ENCODE data around the gene COL9A3.

Gene COL9A3

DNA sequence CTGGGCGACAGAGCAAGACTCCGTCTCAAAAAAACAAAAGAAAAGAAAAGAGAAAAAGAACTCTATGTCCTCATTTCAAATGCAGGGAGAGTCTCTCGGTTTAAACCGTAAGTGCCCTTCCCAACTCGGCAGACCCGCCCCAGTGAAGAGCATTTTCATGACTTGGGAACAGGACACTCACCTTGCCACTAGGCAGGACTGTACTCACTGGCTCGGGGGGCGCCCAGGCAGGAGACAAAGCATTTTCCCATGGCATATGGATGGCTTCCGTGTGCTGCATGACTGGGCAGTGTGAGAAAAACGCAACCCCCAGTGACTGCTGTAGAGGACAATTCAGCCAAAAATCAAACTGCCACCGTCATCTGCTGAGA is 44.2 kb upstream of the COL9A3 start:
- TF ChIP-seq, protein P1, sequence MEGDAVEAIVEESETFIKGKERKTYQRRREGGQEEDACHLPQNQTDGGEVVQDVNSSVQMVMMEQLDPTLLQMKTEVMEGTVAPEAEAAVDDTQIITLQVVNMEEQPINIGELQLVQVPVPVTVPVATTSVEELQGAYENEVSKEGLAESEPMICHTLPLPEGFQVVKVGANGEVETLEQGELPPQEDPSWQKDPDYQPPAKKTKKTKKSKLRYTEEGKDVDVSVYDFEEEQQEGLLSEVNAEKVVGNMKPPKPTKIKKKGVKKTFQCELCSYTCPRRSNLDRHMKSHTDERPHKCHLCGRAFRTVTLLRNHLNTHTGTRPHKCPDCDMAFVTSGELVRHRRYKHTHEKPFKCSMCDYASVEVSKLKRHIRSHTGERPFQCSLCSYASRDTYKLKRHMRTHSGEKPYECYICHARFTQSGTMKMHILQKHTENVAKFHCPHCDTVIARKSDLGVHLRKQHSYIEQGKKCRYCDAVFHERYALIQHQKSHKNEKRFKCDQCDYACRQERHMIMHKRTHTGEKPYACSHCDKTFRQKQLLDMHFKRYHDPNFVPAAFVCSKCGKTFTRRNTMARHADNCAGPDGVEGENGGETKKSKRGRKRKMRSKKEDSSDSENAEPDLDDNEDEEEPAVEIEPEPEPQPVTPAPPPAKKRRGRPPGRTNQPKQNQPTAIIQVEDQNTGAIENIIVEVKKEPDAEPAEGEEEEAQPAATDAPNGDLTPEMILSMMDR (conservative IDR thresholded peaks at IDR 0.05; ENCODE audit: low read depth, low read length) = no peak
- Histone ChIP-seq H3K4me3 (IDR thresholded peaks at IDR 0.05; ENCODE audit: insufficient read depth, low read depth, low read length) (no peak overlapping the region), H3K9ac (no peak overlapping the region), H3K4me1 (ENCODE audit: low read depth, poor library complexity, severe bottlenecking) (no peaks in the 10 kb centered on the region), H3K27me3 (ENCODE audit: insufficient read depth, low read depth) (peaks cover 97% of the 10 kb centered on the region), H3K79me2 (ENCODE audit: insufficient read depth, low read depth) (no peaks in the 10 kb centered on the region), H3K36me3 (ENCODE audit: insufficient read depth) (no peaks in the 10 kb centered on the region), H3K4me2 (no peak overlapping the region), H4K20me1 (ENCODE audit: insufficient read depth) (no peaks in the 10 kb centered on the region), H2AFZ (ENCODE audit: low read depth) (no peak overlapping the region), H3K27ac (no peak overlapping the region)

DNA sequence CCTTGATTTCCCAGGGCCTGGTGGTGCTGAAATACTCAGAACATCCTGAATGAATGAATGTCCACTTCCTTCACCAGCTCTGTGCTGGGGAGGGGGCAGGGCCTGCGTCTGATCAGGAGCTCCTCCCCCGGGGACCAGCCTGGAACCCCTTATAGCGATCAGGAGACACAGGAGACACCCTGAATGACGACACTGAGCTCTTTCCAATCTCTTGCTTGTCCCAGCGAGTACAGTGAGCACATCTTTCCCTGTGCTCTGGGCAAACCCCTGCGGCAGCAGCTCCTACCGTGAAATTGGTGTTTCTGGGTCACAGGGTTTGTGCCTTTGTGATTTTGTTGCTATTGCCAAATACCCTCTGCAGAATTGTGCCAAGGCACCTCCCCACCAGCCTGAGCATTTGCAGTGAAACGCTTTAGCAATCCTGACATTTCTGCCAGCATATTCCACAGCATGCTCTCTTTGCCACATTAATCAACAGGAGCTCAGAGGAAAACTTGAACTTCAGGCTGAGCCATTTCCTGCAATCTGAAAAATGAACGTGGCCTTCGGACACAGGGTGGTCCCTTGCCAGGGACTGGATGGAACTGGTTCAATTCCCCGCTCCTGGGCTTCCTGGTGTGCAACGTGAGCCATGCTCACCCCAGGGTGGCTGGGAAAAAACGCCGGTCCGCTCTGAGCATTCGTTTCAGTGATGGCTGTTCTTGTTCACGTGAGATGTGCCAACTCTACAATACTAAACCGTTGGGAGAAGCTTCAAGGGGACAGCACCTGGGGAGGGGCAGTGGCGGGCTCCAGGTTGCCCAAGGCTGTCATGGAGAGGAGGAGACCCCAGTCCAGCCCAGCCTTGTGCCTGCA is 43.6 kb upstream of the COL9A3 start:
- Histone ChIP-seq H3K9ac (no peak overlapping the region), H2AFZ (ENCODE audit: low read depth) (no peak overlapping the region)

DNA sequence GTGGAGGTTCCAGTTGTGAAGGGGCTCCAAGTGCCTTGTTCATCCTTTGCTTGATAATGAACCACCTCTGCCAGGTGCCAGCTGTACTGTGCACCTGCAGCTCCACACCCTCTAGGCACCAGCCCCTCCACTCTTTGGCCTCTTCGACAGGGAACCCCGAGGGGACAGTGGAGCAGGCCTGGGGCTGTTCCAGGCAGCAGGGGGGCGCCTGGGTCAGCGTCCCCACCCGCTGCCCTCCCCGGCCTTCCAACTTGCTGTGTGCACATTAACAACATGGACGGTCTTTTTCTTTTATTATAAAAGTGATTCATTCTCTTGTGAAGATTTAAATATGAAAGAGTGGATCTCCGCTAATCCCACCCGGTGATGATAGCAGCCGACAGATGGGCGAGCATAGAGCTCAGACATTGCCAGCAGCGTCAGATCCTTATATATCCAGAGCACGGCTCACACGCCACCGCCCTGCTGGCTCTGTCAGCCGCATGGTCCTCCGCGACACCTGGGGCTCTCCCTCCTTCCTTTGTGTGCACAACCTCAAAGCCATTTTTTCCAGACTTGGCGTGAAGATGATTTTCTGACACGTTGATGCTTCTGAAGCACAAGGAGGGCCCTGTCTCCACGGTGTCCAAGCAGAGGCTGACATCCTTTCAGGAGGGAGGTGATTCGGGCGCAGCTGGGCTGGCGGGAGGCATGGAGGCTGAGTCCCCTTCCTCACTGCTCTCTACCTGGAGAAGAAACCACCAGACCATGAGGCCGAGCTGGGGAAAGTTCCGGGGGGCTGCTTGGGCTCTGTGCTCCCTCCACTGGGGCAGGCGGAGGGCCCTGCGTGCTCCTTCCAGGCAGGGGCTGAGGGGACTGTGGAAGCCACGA is 42.8 kb upstream of the COL9A3 start:
- Histone ChIP-seq H3K4me1 (ENCODE audit: low read depth, poor library complexity, severe bottlenecking) (no peaks in the 10 kb centered on the region), H3K9ac (no peak overlapping the region), H3K36me3 (ENCODE audit: insufficient read depth) (no peaks in the 10 kb centered on the region), H3K79me2 (ENCODE audit: insufficient read depth, low read depth) (no peaks in the 10 kb centered on the region), H3K4me3 (IDR thresholded peaks at IDR 0.05; ENCODE audit: insufficient read depth, low read depth, low read length) (no peak overlapping the region), H3K27me3 (ENCODE audit: insufficient read depth, low read depth) (peaks cover 91% of the 10 kb centered on the region), H3K4me2 (no peak overlapping the region), H3K27ac (no peak overlapping the region), H4K20me1 (ENCODE audit: insufficient read depth) (no peaks in the 10 kb centered on the region), H2AFZ (ENCODE audit: low read depth) (no peak overlapping the region)
- TF ChIP-seq, protein P1 (conservative IDR thresholded peaks at IDR 0.05; ENCODE audit: low read depth, low read length) = no peak

More for the DNA sequence above, 43.6 kb upstream of the COL9A3 start:
- Histone ChIP-seq H3K4me3 (IDR thresholded peaks at IDR 0.05; ENCODE audit: insufficient read depth, low read depth, low read length) (no peak overlapping the region), H3K4me1 (ENCODE audit: low read depth, poor library complexity, severe bottlenecking) (no peaks in the 10 kb centered on the region), H3K36me3 (ENCODE audit: insufficient read depth) (no peaks in the 10 kb centered on the region), H3K27ac (no peak overlapping the region), H3K4me2 (no peak overlapping the region), H4K20me1 (ENCODE audit: insufficient read depth) (no peaks in the 10 kb centered on the region), H3K27me3 (ENCODE audit: insufficient read depth, low read depth) (peaks cover 92% of the 10 kb centered on the region), H3K79me2 (ENCODE audit: insufficient read depth, low read depth) (no peaks in the 10 kb centered on the region)
- TF ChIP-seq, protein P1 (conservative IDR thresholded peaks at IDR 0.05; ENCODE audit: low read depth, low read length) = no peak

DNA sequence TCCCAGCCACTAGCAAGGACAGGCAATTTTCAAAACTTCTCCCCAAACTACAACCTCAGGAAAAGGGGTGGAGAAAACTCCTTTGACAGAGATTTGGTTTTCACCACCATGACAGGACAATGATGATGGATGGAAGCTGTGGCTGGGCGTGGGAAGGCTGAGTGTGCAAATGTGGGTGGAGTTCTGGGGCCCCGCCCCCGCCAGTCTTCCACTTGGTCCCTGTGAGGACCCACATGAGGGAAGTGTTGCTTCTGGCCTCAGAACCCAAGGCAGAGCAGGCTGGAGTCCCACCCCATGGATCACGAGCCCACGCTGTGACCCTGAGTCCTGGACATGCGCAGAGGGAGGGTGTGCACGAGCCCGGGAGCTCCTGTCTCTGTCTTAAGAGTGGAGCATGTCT is 42.1 kb upstream of the COL9A3 start:
- H3K27me3 ChIP-seq (ENCODE audit: insufficient read depth, low read depth) = peaks cover 90% of the 10 kb centered on the region
- no peak overlapping the region for H3K4me3 ChIP-seq (IDR thresholded peaks at IDR 0.05; ENCODE audit: insufficient read depth, low read depth, low read length)
- no peak overlapping the region for H3K27ac ChIP-seq
- TF ChIP-seq, protein P1 (conservative IDR thresholded peaks at IDR 0.05; ENCODE audit: low read depth, low read length) = no peak
- no peak overlapping the region; the same call in 1 of the 2 replicates for H2AFZ ChIP-seq (ENCODE audit: low read depth)
- no peaks in the 10 kb centered on the region for H3K79me2 ChIP-seq (ENCODE audit: insufficient read depth, low read depth)
- no peaks in the 10 kb centered on the region for H4K20me1 ChIP-seq (ENCODE audit: insufficient read depth)
- H3K4me2 ChIP-seq = no peak overlapping the region
- H3K9ac ChIP-seq = no peak overlapping the region
- no peaks in the 10 kb centered on the region for H3K36me3 ChIP-seq (ENCODE audit: insufficient read depth)
- H3K4me1 ChIP-seq (ENCODE audit: low read depth, poor library complexity, severe bottlenecking) = no peaks in the 10 kb centered on the region
